ENCODE data around the gene S100G.
A peak's percentile ranks its signal among the peaks of the same experiment; 100 is the strongest.

The S100G gene

GRCh38 chrX:16646366-16647138 lies 3.4 kb upstream of the S100G start:
- DNase-seq (ENCODE audit: low read depth), result no peak

DNA sequence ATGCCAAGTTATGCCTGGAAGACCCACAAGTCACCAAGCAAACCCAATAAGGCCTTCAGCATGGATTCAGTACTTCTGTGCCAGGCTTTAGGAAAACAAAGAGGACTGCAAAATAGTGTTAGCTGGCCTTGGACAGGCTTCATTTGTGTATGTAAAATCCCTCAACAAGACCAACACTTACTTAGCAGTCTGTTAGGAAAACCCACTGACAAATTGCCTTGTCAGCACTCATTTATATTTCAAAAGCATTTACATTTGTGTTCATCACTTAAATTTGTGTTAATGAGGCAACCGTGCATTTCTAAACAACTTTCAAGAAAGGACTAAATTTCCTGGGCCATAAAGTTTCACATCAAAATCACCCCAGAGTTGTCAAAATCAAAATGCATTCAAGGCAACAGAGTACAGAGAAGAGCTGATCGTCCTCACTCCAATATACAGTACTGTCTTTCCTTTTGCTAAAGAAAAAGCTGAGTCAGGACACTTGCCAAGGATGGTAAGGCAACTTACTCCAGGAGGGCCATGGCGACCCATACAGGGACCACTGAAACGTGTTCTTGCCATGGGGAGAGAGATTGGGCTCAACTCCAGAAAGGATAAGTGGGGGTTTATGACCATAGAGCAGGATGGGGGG lies 1.6 kb downstream of the S100G start:
- no peak for DNase-seq (ENCODE audit: low read depth)

DNA sequence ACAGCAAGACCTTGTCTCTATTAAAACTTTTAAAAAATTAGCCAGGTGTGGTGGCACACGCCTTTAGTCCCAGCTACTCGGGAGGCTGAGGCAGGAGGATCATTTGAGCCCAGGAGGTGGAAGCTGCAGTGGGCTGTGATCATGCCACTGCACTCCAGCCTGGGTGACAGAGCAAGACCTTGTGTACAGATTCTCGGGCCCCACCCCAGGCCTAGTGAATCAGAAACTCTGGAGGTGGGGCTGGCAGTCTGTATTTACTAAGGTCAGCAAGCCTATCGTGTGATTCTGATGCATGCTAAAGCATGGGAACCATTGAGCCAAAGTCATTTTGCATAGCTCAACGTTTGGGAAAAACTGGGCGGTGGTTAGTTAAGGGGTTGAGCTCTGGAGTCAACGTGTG lies 3.5 kb downstream of the S100G start:
- no peak for DNase-seq (ENCODE audit: low read depth)

GRCh38 chrX:16654093-16654492 lies 4.1 kb downstream of the S100G start:
- DNase-seq (ENCODE audit: low read depth), result no peak

GRCh38 chrX:16658284-16658683 lies 8.3 kb downstream of the S100G start:
- DNase-seq (ENCODE audit: low read depth), result no peak

DNA sequence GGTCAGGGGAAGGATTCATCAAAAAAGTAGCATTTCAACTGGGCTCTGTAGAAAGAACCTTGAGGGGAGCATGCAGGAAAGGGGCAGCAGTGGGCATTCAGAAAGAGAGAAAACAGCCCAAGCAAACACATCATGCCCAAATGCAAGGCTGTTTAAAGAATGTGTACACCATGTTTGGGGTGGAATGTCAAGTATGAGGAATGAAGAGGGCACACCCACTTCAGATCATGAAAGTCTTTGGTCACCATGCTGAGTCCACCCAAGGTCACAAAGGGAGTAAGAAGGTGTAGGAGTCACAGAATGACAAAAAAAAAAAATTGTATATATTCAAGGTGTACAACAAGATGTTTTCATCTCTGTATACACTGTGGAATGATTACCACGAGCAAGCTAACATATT lies 9.4 kb downstream of the S100G start:
- no peak for DNase-seq (ENCODE audit: low read depth)

- DNase-seq (ENCODE audit: low read depth), result no peak
These were observed 11.5 kb downstream of the S100G start for GRCh38 chrX:16661495-16661894.

DNA sequence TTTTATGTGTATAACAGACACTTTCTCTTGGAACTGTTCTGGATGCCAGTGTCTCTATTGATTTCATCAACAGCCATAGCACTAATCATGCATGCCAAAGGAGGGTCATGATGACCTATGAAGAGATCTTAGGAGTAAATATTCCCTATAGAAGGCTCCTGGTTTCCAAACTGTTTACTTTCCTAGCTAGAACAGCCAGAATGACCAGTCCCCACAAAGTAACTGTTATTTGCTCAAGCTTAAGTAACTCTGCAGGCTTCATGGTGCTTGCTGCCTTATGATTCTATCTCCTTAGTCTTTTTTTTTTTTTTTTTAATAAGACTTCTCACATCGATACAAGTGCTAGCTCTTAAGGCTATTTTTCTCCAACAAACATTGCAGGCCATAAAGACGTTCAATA lies 12.4 kb downstream of the S100G start:
- DNase-seq (ENCODE audit: low read depth), result no peak

GRCh38 chrX:16664074-16664473 lies 14.1 kb downstream of the S100G start:
- DNase-seq (ENCODE audit: low read depth), result no peak

GRCh38 chrX:16664626-16665025 lies 14.7 kb downstream of the S100G start:
- no peak for DNase-seq (ENCODE audit: low read depth)

GRCh38 chrX:16665089-16665488 lies 15.1 kb downstream of the S100G start:
- no peak for DNase-seq (ENCODE audit: low read depth)

GRCh38 chrX:16666541-16666940 lies 16.6 kb downstream of the S100G start:
- DNase-seq (ENCODE audit: low read depth), result no peak

- no peak for DNase-seq (ENCODE audit: low read depth)
These were observed 21.0 kb downstream of the S100G start for GRCh38 chrX:16671005-16671404.

GRCh38 chrX:16678689-16679088 lies 28.7 kb downstream of the S100G start:
- no peak for DNase-seq (ENCODE audit: low read depth)

- no peak for DNase-seq (ENCODE audit: low read depth)
These were observed 33.2 kb downstream of the S100G start for GRCh38 chrX:16683007-16683664.

DNA sequence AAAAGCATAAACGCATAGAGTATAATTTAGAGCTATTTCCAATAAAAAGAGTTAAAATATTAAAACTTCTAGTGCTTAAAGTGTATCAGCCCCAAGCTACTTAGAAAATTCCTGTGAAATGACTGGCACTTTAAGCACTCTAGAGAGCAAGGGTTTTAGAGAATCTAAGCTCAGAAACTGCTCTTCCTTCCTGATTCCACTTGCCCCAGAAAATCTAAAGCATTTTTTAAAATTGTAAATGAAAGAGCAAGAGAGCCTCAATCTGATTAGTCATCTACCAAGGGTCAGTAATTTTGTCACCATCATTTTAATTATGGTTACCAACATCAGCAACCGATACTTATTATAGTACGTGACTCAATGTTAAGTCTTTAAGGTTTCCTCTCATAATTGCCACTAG lies 37.6 kb downstream of the S100G start:
- DNase-seq (ENCODE audit: low read depth), result no peak

GRCh38 chrX:16695079-16695676 lies 45.2 kb downstream of the S100G start:
- DNase-seq (ENCODE audit: low read depth), result peak; percentile 35

DNA sequence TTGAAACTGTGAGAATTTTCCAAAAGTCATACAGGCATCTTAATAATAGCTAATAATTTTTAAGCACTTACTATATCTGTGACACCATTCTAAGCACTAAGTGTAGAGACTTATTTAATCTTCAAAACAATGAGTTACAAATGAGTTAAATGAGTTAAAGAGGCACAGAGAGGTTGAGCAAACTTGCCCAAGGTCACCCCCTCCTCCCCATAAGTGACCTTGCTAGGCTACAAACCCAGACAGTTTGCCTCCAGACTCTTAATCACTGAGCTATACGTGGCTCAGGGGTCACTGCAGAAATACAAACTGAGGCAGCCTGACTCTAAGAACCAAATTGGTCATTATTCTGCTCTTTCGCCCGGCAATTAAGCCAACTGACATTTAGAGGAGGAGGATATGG lies 47.0 kb downstream of the S100G start:
- DNase-seq (ENCODE audit: low read depth), result no peak

- DNase-seq (ENCODE audit: low read depth), result no peak
These were observed 49.4 kb downstream of the S100G start for GRCh38 chrX:16699389-16699788.

DNA sequence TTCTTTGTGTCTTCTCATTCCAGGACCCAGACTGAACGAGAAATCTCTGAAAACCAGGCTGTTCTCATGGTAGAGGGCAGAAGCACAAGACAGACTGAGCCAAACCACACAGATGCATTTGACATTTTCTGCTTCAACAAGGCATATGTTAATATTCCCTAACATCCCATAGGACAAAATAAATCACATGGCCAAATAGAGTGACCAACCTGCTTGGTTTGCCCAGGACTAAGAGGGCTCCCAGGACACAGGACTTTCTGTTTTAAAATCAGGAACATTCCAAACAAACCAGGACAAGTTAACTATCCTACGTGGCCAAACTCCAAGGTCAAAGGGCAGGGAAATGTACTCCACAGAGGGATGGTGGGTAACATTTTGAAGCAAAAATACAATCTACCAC lies 50.8 kb downstream of the S100G start:
- DNase-seq (ENCODE audit: low read depth), result no peak

- no peak for DNase-seq (ENCODE audit: low read depth)
These were observed 53.0 kb downstream of the S100G start for GRCh38 chrX:16702700-16703599.

All from activated T-cell treated with anti-CD3 and anti-CD28 coated beads for 24 hours (primary cell).